ENCODE data around the gene LGR4. TPM values are rescaled to one million over a fixed set of nuclear protein-coding genes. Genes with fewer than 3 reads are reported as not detected.

The LGR4 gene
- total and polyA plus RNA-seq, 2 of the 4 experiments (the other 2 are of a cell fraction), result 2.9 to 6.8 TPM

GRCh38 chr11:27371489-27371888, 101.1 kb downstream of the LGR4 start:
- ATAC-seq (ENCODE audit: low read depth), result no peak
- Histone ChIP-seq H2AK9ac (replicated peaks; ENCODE audit: low read depth, low read length, poor library complexity) (no peak overlapping the region), H2BK15ac (ENCODE audit: low read depth, low read length) (no peak overlapping the region), H3K9ac (ENCODE audit: low read depth, low read length) (no peak overlapping the region), H3K9me1 (ENCODE audit: insufficient read depth, low read length) (no peaks in the 10 kb centered on the region), H4K8ac (ENCODE audit: low read depth in 2 of 2, low read length in 2 of 2) (no peak overlapping the region), H3K18ac (ENCODE audit: low read depth, low read length) (no peak overlapping the region), H2AK5ac (ENCODE audit: low read depth, low read length) (no peak overlapping the region), H3K56ac (ENCODE audit: extremely low read depth, insufficient read depth, low read length) (no peak overlapping the region), H3K4me2 (ENCODE audit: low read depth, low read length) (no peak overlapping the region), H3K36me3 (ENCODE audit: control insufficient read depth, insufficient read depth, low read length) (0 out of 2 replicates have a peak, but pooled peaks cover 4% of the 10 kb centered on the region), H2BK20ac (ENCODE audit: low read depth, low read length) (no peak overlapping the region), H3K79me1 (ENCODE audit: low read depth in 1 of 2, low read length in 2 of 2) (no peaks in the 10 kb centered on the region), H4K5ac (ENCODE audit: low read depth, low read length) (no peak overlapping the region), H4K91ac (ENCODE audit: insufficient read depth, low read depth, low read length) (no peak overlapping the region), H3K4me1 (ENCODE audit: control insufficient read depth, insufficient read depth, low read length) (no peaks in the 10 kb centered on the region), H3K27ac (ENCODE audit: insufficient read depth, low read length) (no peak overlapping the region), H3K14ac (replicated peaks; ENCODE audit: low read depth, low read length) (no peak overlapping the region), H3K9me3 (ENCODE audit: control insufficient read depth, insufficient read depth, low read length) (no peaks in the 10 kb centered on the region), H3K4ac (ENCODE audit: low read depth, low read length) (no peak overlapping the region), H4K20me1 (ENCODE audit: insufficient read depth, low read length) (no peaks in the 10 kb centered on the region), H2AFZ (replicated peaks; ENCODE audit: low read length, poor library complexity) (no peak overlapping the region), H3K23ac (ENCODE audit: low read depth, low read length) (no peak overlapping the region), H3K27me3 (ENCODE audit: control insufficient read depth, insufficient read depth, low read length) (no peaks in the 10 kb centered on the region), H2BK5ac (ENCODE audit: low read depth, low read length, poor library complexity, severe bottlenecking) (no peak overlapping the region), H3K4me3 (ENCODE audit: insufficient read depth, low read depth, low read length) (no peak overlapping the region), H2BK120ac (ENCODE audit: low read depth, low read length) (no peak overlapping the region)
- dilution Hi-C loops (cut with HindIII; ENCODE audit: low sequenced_read_pairs, unreplicated experiment), result no loop called here
- POLR2A ChIA-PET (ENCODE audit: unreplicated experiment), result no interaction called here
- in situ Hi-C loops (cut with MboI; ENCODE audit: low sequenced_read_pairs), result no loop called here
- intact Hi-C loops (cut with micrococcal nuclease), result no loop called here
- BruUV-seq (replicated peaks), result no TSS peak
- no peak for DNase-seq
- TF ChIP-seq MAFK (IDR thresholded peaks at IDR 0.05; ENCODE audit: low read depth, low read length), result peak; percentile 69
- TF ChIP-seq POLR2A (IDR thresholded peaks at IDR 0.05; ENCODE audit: low read depth, low read length), result no peak
- CTCF ChIA-PET, result no interaction called here

All from IMR-90 (cell line).